PFSK-1 (cell line): Measurements from ENCODE around the gene NFE2L3.

Experiments
- FOXP2 ChIP-seq: optimal IDR thresholded peaks from 2 replicates; pipeline ENCODE3; 2011; ENCODE audit warnings: borderline replicate concordance, control low read depth, inconsistent platforms; ENCODE audit not compliant: insufficient read depth; ENCODE audit errors: extremely low read length, extremely low read depth
- POLR2AphosphoS5 ChIP-seq: IDR thresholded peaks from 2 replicates; pipeline ENCODE4 v1.6.1; 2012; ENCODE audit warnings: low read depth, mild to moderate bottlenecking, control low read depth, low read length, moderate library complexity
- REST ChIP-seq, 2 experiments: IDR thresholded peaks; 2 replicates each; pipeline versions ENCODE4 v1.6.1 to v1.8.0; 2011 to 2012; ENCODE audit warnings: low read depth in 2 of 2, low read length in 2 of 2, control low read depth in 1 of 2, inconsistent platforms in 1 of 2, mild to moderate bottlenecking in 1 of 2, moderate library complexity in 1 of 2; ENCODE audit not compliant: insufficient read depth in 1 of 2
- SIN3A ChIP-seq: IDR thresholded peaks from 2 replicates; pipeline ENCODE4 v1.6.1; 2012; ENCODE audit warnings: mild to moderate bottlenecking, low read length, moderate library complexity, borderline replicate concordance; ENCODE audit not compliant: insufficient read depth
- TAF1 ChIP-seq: IDR thresholded peaks from 2 replicates; pipeline ENCODE4 v1.6.1; 2012; ENCODE audit warnings: low read length, control low read depth, borderline replicate concordance; ENCODE audit not compliant: insufficient read depth

DNA sequence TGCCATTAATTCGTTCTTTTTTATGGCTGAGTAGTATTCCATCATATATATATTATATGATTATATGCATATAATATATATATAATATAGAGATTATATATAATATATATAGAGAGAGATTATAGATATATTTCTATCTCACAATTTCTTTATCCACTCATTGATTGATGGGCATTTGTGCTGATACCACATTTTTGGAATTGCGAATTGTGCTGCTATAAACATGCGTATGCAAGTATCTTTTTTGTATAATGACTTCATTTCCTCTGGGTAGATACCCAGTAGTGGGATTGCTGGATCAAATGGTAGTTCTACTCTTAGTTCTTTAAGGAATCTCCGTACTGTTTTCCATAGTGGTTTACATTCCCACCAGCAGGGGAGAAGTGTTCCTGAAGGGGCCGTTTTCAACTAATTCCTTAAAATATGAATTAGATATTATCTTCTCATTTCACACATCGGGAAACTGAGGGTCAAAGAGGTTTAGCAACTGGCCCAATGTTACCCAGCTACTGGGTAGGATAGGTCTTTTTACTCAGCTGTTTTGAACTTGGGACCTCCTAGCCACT, 16.5 kb downstream of the NFE2L3 start:
- no peak for TF ChIP-seq POLR2AphosphoS5
- no peak for TF ChIP-seq REST (IDR thresholded peaks at IDR 0.05; ENCODE audit: insufficient read depth in 1 of 2, low read depth in 2 of 2, low read length in 2 of 2)
- TF ChIP-seq TAF1: no peak
- no peak for TF ChIP-seq SIN3A
- TF ChIP-seq FOXP2: no peak
